HG02588 (cell line): ENCODE data around the gene NRCAM.

Experiments
- ATAC-seq: cut with Tn5 transposase; IDR thresholded peaks from one replicate; pipeline ENCODE4 v1.9.1; 2021; ENCODE audit warnings: mild to moderate bottlenecking, moderate library complexity; ENCODE audit not compliant: unreplicated experiment

The NRCAM gene

DNA sequence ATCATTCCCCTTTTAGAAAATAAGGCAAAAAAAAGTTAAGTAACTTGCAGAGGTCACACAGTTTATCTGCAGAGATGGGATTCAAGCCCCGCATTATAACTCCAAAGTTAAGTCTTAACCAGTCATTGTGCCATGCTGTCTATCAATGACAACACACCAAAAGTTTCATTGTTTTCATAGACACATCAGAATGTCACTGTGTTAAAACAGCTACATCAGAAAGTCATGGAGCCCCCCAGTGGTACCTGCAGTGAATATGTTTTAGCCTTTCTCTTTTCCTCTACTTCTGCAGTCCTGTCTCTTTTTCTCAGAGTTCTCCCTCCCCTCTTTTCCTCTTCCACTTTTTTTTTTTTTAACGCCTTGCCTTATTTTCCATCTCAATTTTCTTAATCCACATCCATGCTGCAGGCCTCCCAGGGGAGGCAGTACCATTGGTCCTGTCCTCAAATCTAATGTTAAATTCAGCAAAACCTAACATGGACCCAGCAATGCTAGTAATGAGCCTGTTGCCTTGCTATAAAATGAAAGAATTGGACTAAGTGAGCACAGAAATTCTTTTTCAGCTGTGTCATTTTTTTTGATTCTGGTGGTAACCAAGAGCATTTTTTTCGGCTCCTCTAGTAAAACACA is 3.8 kb upstream of the NRCAM start:
- no peak for ATAC-seq

DNA sequence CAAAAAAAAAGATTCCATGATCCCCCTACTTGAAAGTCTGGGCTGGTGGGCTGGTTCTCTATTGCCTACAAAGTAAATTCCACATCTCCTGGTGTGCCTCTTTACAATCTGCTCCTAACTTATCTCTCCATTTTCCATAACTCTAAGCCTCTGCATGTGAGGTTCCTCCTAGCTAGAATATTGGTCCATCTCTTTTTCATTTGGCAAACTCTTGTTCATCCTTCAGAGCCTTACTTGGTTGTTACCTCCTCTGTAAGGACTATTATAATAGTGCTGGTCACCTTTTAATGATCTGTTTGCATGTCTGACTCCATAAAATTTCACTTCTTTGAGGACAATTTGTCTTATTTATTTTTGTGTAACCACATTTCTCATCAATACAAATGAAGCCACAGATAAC is 1.6 kb upstream of the NRCAM start:
- no peak for ATAC-seq

DNA sequence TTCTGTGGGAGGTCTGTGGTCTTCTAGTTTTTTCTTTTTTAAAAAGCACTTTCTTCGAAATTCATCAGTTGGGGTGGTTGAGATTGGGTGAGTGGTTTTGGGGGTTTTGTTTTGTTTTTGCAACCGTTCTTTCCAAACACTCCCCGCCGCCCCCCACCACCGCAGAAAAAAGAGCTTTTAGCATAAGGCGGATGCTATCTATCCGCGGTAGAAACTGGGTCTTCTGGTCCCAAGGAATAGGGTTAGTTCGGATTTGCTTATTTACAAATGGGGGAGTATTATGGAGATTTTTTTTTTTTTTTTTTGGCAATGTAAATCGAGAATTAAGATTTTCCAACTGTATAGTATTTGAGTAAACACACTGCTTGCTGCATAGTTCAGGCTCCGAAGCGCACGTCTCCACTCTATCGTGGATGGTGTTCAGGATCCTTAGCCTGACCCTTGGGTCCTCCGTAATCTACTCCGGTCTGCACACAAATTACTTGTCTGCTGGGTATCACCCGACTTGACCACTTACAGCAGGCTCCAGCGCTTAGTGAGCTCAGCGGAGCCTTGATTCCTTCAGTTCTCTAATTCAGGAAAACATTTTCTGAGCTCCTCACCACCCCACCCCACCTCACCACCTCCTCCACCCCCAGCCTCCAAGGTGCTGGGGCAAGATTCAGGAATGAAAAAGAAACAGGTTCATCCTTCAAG is 757 bp upstream of the NRCAM start:
- ATAC-seq = no peak

DNA sequence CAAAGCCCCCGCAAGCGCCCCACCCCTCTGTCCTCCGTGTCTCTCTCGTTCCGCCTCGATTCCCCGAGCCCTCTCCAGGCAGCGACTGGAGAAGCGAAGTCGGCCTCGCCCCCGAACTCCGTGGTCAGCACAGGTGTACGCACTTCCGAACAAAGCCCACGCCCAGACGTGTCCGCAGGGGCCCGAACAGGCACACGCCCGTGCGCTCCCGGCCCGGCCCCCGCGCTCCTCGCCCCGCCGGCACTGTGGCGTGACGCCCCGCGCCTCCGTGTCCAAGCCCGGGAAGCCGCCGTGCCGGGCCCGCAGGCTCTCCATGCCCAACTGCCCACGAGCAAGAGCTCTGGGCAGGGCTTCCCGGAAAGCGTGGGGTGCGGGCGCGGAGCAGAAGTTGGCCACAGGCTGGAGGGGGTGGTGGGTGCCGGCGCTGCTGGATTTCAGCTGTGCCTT is 662 bp downstream of the NRCAM start:
- ATAC-seq = no peak

DNA sequence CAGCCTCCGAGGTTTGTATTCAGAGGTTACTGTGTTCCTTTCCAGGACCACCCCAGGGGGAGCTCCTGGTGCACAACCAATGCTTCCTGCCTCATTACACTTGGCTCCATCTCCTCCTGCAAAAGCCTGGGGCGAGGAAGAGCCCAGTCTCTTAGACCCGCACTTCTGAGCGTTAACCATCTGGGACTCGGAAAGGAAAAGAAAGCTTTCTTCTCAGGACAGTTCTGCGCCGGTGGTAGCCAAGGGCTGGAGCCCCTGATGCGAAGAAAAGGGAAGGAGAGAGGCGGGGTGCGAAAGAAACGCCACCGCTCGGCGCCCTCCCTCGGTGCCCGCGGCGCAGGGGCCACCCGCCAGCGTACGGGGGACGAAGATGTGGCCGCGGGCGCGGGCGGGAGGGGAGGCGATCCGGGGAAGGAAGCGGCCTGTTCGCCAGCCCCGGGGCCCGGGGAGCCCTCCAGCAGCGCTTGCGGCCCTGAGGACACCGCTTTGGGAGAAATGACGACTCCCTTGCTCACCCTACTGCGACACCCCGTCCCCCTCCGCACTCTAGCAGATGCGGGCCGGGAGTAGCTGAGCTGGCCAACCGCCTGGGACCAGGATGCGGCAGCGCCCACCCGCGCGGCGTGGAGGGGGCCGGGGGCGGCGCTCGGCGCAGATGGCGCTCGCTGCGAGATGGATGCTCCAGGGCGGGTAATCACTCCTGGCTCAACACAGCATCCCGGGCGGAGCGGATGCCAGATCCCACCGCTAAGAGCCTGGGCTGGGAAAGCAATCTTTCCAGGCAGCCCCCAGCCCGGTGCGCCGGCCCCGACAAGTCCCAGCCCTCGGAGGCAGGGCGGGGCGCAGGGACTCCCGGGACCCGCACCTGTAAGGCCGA is 1.3 kb downstream of the NRCAM start:
- ATAC-seq = no peak

DNA sequence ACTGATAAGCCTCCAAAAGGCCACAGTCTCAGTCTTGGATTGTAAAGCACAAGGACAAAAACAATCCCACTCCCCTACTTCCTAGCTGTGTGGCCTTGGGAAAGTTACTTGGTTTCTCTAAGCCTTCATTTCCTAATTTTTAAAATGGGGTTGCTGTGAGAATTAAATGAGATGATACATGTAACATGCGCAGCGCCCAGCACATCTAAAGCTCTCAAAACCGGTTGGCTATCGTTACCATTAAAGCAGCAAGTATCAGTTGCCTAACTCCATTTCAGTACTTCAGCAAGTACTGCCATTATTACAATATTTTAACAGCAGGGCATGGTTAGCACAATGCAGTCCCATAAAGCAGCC is 1.9 kb downstream of the NRCAM start:
- no peak for ATAC-seq

DNA sequence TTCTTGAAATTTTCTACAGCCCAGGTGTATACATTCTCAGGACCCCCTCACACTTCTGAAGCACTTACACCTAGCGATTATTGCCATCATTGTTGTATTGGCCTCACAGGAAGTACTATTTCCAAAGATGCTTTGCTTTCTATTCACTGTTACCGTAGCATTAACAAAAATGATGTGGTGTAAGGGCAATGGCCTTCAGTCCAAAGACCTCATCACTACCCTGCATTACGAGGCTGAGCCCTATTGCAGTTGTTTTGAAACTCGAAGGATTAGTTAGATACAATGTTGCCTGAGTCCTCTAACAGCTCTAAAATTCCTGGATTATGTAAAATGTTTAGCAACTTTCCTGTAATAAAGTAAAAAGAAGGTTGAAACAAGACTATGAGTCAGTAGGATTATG is 2.9 kb downstream of the NRCAM start:
- ATAC-seq = no peak

DNA sequence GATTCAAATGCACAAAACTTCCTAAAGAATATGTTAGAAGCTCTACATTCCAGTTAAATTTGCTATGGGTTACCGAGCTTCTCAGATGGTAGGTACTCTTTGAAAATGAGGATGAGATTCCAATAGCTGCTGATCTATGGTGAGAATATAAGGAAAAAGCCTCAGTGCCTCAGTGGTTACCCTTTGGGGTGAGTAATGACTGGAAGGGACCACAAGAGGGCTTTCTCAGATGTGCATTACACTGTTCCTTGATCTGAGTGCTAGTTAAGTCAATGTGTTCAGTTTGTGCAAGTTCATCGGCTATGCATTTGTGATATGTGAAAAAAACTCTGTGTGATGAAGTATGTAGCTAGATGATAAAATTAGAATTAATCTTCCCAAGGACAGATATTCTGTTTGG is 3.5 kb downstream of the NRCAM start:
- peak; percentile 46 for ATAC-seq

DNA sequence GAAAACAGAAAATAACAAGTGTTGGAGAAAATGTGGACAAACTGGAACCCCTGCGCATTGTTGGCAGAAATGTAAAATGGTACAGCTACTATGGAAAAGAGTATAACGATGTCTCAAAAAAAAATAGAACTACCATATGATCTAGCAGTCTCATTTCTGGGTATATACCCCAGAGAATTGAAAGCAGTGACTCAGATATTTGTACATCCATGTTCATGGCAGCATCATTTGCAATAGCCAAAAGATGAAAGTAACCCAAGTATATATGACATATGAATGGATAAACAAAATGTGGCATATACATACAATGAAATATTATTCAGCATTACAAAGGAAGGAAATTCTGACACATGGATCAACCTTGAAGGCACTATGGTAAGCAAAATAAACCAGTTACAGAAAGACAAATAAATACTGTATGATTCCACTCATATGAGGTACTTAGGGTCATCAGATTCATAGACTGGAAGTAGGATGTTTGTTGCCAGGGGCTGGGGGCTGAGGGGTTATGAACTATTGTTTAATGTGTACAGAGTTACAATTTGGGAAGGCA is 4.9 kb downstream of the NRCAM start:
- no peak for ATAC-seq

DNA sequence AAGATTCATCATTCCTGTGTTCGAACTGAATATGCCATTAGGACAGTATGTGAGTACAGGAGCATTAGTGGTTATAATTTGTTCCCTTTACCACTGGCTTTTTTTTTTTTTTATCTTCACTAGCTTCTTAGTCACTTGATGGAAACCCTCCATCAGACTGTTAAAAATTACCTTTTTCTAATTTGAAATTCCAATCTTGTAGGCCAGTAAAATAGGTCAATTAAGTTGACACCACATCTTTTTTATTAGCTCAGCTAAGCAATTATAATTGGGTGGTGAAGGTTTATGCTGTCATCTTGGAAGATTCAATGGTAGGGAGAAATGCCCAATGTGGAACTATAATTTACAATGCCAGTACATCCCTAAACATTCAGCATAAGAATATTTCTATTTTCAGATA is 6.1 kb downstream of the NRCAM start:
- ATAC-seq = no peak

DNA sequence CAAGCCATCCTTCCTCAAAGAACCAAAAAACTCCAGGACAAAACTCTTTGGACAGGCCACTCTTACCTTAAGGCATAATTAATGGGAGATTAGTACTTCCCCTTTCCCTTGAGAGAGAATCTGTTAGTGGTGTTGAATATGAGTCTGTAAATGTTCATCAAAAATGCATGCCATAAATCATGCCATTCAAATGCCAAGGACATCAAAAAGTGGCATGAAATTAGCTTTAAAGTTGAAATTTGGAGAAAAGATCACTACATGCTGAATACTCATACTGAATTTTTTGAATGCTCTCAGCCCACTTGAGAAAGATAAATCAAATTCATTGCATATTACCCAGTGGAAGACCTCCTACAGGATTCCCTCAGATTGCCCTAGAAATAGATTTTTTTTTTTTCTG is 6.7 kb downstream of the NRCAM start:
- no peak for ATAC-seq

DNA sequence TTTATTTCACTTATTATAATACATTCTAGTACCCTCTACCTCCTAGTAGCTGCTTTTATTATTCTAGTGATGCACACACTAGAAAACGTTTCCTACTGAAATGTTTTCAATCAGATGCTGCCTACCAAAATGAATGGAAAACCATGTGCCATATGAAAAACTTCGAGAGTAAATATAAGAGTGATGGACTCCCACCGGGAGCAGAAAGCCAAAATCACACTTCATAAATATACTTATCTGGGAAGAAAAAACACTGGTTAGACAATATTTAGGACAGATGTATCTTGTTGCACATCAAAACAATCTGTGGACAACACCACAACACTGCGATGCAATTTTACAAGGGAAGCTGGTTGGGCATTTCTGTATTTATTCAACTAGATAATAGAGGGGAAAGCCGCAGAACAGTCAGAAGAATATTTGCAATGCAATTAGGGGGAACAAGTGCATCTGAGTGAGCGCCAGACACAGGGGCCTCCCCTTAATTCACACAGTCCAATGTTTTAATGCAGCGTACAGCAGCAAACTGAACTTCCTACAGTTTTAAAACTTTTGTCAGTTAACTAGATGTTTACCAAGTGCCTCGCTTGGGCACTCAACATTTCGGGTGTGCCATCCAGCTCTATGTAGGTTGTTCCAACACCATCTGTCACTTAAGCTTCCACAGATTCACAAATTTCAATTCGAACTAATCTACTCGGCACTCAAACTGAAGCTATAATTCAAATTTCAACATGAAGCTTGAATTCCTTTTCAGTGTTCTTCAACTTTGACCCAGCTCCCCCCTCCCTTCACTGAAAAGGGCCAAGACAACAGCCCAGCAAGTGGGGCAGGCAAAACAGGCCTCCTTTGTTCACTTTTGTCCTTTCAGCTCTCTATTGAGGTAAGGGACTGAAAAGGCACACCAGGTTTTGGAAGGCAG is 7.4 kb downstream of the NRCAM start:
- ATAC-seq = no peak

DNA sequence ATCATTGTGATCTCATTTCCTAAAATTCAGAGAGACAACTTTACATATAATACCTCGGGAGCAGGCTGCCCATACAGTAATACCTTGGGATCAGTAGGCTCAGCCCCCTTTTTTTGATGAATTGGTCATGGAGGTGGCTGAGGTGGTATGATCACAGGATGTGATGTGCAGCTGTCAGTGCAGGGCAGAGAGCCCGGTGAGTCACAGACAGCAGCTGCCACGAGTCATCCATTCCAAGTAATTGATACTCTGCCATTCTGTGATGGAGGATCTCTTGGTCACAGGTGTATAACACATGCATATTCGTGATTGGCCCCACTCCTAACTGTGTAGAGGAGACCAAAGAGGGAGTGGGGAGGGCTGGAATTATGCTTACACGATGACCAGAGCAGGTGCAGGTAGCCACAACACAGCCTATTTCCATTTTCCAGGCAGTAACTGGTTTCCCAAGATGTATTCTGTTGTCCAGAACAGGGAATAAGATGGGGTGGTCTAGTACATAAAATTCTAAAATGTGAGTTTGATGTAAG is 14.1 kb downstream of the NRCAM start:
- no peak for ATAC-seq

DNA sequence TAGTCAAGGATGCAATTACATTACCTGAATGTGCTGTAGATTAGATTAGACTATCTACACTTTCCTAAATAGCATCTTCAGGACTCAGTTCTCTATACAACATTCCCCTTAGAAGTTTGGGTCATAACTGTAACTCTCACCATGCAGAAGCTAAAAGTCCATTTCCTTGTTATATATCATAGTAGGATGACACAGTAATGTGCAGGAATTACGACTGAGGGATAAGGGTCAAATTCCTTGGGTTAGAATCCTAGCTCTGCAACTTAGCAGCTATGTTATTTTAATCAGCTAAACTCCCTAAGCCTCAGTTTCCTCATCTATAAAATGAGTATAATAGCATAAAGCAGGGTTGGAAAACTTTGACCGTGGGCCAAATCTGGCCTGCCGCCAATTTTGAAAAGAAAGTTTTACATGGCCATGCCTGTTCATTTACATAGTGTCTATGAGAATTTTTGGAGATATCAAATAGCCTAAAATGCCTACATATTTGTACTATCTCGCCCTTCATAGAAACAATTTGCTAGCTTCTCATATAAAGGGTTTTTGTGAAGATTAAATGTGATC is 14.8 kb downstream of the NRCAM start:
- ATAC-seq = no peak

DNA sequence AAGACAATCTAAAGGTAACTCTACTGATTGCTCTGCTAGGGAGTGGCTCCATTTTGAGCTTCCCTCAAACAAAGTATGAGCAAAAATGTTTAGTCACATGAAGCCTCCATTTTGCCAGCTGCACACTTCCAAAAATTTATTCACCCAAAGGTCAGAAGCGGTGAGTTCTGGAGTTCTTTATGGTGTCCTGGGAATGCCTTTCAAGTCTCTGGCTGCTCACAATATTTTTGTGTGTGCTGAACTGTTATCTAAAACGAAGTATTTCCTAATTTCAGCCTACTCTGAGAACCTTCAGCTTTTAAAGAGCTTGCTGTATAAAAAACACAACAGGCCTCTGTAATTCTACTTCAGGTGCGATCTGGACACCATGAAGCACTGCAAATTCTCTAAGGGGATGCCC is 15.6 kb downstream of the NRCAM start:
- no peak for ATAC-seq

DNA sequence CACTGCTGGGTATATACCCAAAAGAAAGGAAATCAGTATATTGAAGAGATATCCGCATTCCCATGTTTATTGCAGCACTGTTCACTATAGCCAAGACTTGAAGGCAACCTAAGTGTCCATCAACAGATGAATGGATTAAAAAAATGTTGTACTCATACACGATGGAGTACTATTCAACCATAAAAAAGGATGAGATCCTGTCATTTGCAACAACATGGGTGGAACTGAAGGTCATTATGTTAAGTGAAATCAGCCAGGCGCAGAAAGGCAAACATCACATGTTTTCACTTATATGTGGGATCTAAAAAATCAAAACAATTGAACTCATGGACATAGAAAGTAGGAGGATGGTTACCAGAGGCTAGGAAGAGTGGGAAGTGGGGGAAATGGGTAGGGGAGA is 19.3 kb downstream of the NRCAM start:
- no peak for ATAC-seq

DNA sequence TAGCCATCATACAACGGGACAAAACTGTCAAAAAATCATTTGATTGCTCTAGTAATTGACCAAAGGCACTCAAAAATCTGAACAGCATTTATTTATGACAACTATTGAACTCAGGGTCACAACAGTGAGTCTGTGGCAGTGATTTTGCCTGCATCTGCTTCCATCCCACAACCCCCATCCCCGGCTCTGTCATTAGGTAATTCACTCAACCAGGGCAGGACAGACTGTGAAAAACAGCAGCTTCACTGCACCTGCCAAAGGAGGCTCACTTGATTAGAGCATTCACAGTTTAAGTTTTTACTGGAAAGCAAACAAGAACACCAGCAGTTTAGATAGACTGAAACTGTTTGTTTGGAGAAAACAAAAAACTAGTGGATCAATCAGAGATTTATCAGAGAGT is 22.2 kb downstream of the NRCAM start:
- no peak for ATAC-seq

DNA sequence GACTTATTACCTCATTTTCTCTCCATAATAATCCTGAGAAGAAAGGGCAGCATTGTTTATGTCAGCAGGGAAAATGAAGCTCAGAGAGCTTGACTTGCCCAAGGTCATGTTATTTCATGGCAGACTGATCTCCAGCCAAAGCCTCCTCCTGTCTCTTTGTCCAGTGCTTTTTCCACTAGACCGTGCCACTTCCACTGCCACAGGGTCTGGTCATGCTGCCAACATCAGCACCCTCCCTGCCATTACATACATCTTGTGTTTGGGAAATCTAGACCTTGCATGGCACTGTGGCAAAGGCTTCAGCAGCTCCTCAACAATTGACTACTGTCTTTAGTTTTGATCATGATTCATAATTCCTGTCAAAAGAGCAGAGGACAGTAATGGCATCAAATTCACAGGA is 25.1 kb downstream of the NRCAM start:
- ATAC-seq = no peak

DNA sequence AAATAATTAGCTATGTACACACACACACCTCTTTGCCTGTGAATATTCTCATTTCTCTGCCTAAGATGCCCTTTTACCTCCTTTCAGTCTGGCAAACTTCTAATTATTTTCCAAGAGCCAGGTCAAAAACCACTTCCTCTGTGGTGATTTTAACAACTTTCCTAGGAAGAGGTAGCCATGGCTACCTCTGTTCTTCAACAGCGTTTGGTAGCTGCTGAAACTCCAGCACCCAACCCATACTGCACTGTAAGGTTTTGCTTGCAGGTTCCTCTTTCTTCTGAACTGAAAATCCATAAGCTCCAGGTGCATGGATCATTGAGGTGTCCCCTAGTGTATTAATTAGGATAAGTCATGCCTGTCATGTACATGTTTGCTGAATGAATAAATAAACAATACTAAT is 25.6 kb downstream of the NRCAM start:
- ATAC-seq = no peak

DNA sequence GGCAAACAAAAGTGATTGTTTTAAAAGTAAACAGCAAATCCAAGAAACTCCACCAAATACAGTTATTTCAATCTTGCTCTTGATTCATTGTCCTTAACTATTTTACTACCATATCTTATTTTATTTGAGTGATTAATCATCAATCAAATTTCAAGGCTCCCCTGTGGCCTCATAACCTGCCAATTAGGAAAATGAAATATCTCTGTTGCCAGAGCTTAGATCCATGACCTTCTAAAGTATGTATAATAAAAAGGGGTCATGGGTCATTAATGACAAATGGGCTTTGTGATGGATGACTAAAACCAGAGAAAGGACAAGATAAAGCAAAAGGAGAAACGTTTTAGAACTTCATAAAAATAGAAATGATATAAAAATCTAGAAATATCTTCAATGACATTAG is 28.5 kb downstream of the NRCAM start:
- no peak for ATAC-seq
